ENCODE results near the gene ATF7. TPM values are rescaled to one million over a fixed set of nuclear protein-coding genes. Genes with fewer than 3 reads are reported as not detected.

Gene ATF7
- total RNA-seq, 1 experiment from 2014 or later, result 24.7 TPM

DNA sequence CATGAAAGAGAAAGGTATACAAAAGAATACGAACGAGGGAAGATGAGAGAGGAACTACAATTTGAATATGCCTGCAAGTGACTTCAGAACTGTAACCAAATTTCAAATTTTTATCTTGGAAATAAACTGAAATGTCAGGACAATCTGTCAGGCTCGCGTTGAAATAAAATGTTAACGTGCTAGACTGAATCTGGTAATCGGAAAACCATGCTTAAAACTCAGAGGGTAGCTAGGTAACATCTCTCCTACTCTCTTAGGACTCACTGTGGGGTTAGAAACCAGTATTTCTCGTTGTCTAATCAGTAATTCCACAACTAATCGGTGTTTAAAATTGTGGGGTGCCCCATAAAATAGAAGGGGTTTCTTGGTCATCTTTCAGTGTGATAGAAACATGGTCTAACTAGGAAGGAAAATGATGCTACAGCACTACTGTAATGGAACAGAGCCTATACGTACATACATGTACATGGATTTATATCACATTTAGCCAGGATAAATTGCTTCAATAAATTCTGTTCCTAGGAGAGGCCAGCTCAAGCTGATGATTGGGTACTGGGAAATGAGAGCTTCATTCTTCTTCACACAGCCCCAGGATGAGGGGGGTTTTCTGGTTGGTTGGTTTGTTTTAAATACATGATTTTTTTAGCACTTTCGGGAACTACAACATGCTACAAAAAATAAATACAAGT lies 23.9 kb downstream of the ATF7 start:
- Histone ChIP-seq H3K9me2 (ENCODE audit: insufficient read depth) (no peaks in the 10 kb centered on the region), H4K20me1 (ENCODE audit: insufficient read depth) (peaks cover 3% of the 10 kb centered on the region; the same call in 1 of the 2 replicates), H3K4me1 (replicated peaks; ENCODE audit: insufficient read depth) (no peaks in the 10 kb centered on the region), H3K27ac (no peak overlapping the region), H3K36me3 (ENCODE audit: low read depth) (peaks cover 6% of the 10 kb centered on the region; the same call in 1 of the 2 replicates), H3K9me3 (ENCODE audit: insufficient read depth, low read depth) (no peaks in the 10 kb centered on the region), H3F3A (ENCODE audit: insufficient read depth, low read depth) (0 out of 2 replicates have a peak, but pooled peaks cover 6% of the 10 kb centered on the region), H3K79me2 (ENCODE audit: low read depth) (peaks cover 3% of the 10 kb centered on the region), H3K4me3 (no peak overlapping the region), H2AFZ (no peak overlapping the region), H3K27me3 (ENCODE audit: insufficient read depth, low read depth) (no peaks in the 10 kb centered on the region), H3K4me2 (no peak overlapping the region)
- no peak for TF ChIP-seq EZH2 (IDR thresholded peaks at IDR 0.05; ENCODE audit: low read depth)
- TF ChIP-seq, protein P1, sequence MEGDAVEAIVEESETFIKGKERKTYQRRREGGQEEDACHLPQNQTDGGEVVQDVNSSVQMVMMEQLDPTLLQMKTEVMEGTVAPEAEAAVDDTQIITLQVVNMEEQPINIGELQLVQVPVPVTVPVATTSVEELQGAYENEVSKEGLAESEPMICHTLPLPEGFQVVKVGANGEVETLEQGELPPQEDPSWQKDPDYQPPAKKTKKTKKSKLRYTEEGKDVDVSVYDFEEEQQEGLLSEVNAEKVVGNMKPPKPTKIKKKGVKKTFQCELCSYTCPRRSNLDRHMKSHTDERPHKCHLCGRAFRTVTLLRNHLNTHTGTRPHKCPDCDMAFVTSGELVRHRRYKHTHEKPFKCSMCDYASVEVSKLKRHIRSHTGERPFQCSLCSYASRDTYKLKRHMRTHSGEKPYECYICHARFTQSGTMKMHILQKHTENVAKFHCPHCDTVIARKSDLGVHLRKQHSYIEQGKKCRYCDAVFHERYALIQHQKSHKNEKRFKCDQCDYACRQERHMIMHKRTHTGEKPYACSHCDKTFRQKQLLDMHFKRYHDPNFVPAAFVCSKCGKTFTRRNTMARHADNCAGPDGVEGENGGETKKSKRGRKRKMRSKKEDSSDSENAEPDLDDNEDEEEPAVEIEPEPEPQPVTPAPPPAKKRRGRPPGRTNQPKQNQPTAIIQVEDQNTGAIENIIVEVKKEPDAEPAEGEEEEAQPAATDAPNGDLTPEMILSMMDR (conservative IDR thresholded peaks at IDR 0.05), result no peak
- BruUV-seq (replicated peaks), result no TSS peak
- intact Hi-C loops (cut with micrococcal nuclease; ENCODE audit: unreplicated experiment), result no loop called here
- ChIA-PET POLR2A (ENCODE audit: unreplicated experiment) (no interaction called here), CTCF (no interaction called here)
- no peak for DNase-seq

DNA sequence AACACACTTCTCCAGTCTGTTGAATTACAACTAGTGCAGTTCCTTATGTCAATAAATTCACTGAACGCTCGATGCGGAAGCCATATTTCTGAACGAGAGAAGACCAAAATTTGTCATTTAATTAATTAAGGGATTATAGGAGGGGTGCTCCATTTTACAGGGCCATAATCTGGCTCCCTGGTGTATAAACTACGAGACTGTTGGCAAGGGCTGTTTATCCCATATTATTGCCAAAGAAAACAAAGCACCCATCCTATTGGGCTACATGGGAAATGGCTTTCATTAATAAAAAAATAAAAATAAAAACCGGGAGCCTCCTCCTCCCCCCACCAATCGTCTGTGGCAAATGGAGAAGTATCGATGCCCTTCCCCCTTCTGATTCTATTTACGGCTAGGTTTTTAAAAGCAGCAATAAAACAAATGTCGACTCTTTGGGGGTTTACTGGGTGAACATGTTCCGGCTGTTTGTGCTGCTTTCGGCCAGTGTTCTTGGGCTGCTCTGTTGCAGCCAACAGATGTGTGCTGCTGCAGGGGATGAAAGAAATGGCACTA lies 24.8 kb downstream of the ATF7 start:
- H3K27me3 ChIP-seq (ENCODE audit: insufficient read depth, low read depth), result no peaks in the 10 kb centered on the region
- H3F3A ChIP-seq (ENCODE audit: insufficient read depth, low read depth), result 0 out of 2 replicates have a peak, but pooled peaks cover 6% of the 10 kb centered on the region
- TF ChIP-seq, protein P1 (conservative IDR thresholded peaks at IDR 0.05), result no peak
- no peak for TF ChIP-seq EZH2 (IDR thresholded peaks at IDR 0.05; ENCODE audit: low read depth)
- no peak overlapping the region for H3K27ac ChIP-seq
- POLR2A ChIA-PET (ENCODE audit: unreplicated experiment), result no interaction called here
- H3K36me3 ChIP-seq (ENCODE audit: low read depth), result peaks cover 6% of the 10 kb centered on the region; the same call in 1 of the 2 replicates
- no TSS peak for BruUV-seq (replicated peaks)
- intact Hi-C loops (cut with micrococcal nuclease; ENCODE audit: unreplicated experiment), result no loop called here
- H4K20me1 ChIP-seq (ENCODE audit: insufficient read depth), result peaks cover 3% of the 10 kb centered on the region; the same call in 1 of the 2 replicates
- CTCF ChIA-PET, result no interaction called here
- no peaks in the 10 kb centered on the region for H3K9me3 ChIP-seq (ENCODE audit: insufficient read depth, low read depth)
- H3K4me3 ChIP-seq, result no peak overlapping the region
- H3K9me2 ChIP-seq (ENCODE audit: insufficient read depth), result no peaks in the 10 kb centered on the region
- no peak for DNase-seq
- H3K4me2 ChIP-seq, result no peak overlapping the region
- no peak overlapping the region for H2AFZ ChIP-seq
- H3K4me1 ChIP-seq (replicated peaks; ENCODE audit: insufficient read depth), result no peaks in the 10 kb centered on the region
- peaks cover 3% of the 10 kb centered on the region for H3K79me2 ChIP-seq (ENCODE audit: low read depth)

DNA sequence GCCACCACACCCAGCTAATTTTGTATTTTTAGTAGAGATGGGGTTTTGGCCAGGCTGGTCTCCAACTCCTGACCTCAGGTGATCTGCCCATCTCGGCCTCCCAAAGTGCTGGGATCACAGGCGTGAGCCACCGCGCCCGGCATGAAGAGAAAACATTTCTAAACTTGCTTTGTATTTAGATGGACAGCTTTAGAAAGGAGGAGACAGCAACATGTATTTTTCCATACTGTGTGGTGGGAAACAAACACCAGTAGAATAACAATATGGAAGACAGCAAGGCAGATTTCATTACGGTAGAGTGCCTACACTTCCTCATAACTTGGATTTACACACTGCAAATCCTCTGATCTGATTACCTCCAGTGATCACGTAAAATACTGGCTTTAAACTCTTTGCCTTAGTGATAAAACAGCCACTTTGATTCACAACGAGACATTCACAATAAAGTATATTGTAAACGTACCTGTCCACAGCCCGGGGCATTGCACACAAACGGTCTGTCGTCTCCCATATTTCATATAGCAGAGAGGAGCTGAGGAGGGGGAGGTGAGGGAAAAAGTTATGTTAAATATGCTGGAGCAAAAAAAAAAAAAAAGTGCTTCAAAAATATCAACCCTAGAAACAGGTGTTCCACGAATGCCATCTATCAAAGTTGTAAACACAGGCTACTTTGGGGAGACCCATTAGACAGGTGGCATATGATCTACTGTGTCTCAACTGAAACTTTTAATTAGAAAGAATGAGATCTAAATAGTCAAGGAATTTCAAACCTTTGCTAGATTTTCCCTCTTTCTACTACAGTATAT lies 25.5 kb downstream of the ATF7 start:
- Histone ChIP-seq H3K79me2 (ENCODE audit: low read depth) (peaks cover 3% of the 10 kb centered on the region), H3K9me3 (ENCODE audit: insufficient read depth, low read depth) (no peaks in the 10 kb centered on the region), H3K4me1 (replicated peaks; ENCODE audit: insufficient read depth) (no peaks in the 10 kb centered on the region), H3K27ac (no peak overlapping the region), H4K20me1 (ENCODE audit: insufficient read depth) (peaks cover 3% of the 10 kb centered on the region; the same call in 1 of the 2 replicates), H3F3A (ENCODE audit: insufficient read depth, low read depth) (0 out of 2 replicates have a peak, but pooled peaks cover 6% of the 10 kb centered on the region), H3K4me3 (no peak overlapping the region), H3K4me2 (no peak overlapping the region), H3K36me3 (ENCODE audit: low read depth) (peaks cover 6% of the 10 kb centered on the region; the same call in 1 of the 2 replicates), H3K27me3 (ENCODE audit: insufficient read depth, low read depth) (no peaks in the 10 kb centered on the region), H3K9me2 (ENCODE audit: insufficient read depth) (no peaks in the 10 kb centered on the region), H2AFZ (no peak overlapping the region)
- BruUV-seq (replicated peaks), result no TSS peak
- ChIA-PET POLR2A (ENCODE audit: unreplicated experiment) (no interaction called here), CTCF (no interaction called here)
- intact Hi-C loops (cut with micrococcal nuclease; ENCODE audit: unreplicated experiment), result no loop called here
- TF ChIP-seq EZH2 (IDR thresholded peaks at IDR 0.05; ENCODE audit: low read depth), result no peak
- TF ChIP-seq, protein P1 (conservative IDR thresholded peaks at IDR 0.05), result no peak
- DNase-seq, result no peak

All from PC-9 (cell line).